Keratinocyte (primary cell): Measurements from ENCODE around the gene USP12. TPM values are rescaled to one million over a fixed set of nuclear protein-coding genes. Genes with fewer than 3 reads are reported as not detected.

ENCODE experiments used
- DNase-seq: peaks from one replicate; pipeline ENCODE4 v3.0.0-alpha.2; 2011; ENCODE audit warnings: low read depth, missing footprints, low spot score
- FAIRE-seq: peaks from 2 replicates; lab custom pipeline; 2011; peaks lifted over from hg19 to GRCh38; lab: Jason Lieb, UNC
- H2AFZ ChIP-seq: 2 replicates; pipeline ENCODE4 v1.6.0; 2012; ENCODE audit warnings: low read length, control low read depth, inconsistent platforms; ENCODE audit not compliant: control insufficient read depth
- H3K27ac ChIP-seq: 2 replicates; pipeline ENCODE4 v1.5.1; 2011; ENCODE audit warnings: low read length; ENCODE audit not compliant: control insufficient read depth, insufficient read depth
- H3K27me3 ChIP-seq: 3 replicates; pipeline ENCODE4 v1.6.0; 2011; ENCODE audit warnings: low read length; ENCODE audit not compliant: control insufficient read depth, insufficient read depth; ENCODE audit errors: extremely low read depth
- H3K36me3 ChIP-seq, 2 experiments: 2 replicates in 1 of 2; 3 replicates in 1 of 2; pipeline ENCODE4 v1.5.1; 2011; ENCODE audit warnings: low read length in 2 of 2, mild to moderate bottlenecking in 1 of 2; ENCODE audit not compliant: control insufficient read depth in 2 of 2, insufficient read depth in 2 of 2; ENCODE audit errors: extremely low read depth in 1 of 2
- H3K4me1 ChIP-seq: 3 replicates; pipeline ENCODE4 v1.5.1; 2011; ENCODE audit warnings: low read length; ENCODE audit not compliant: control insufficient read depth, insufficient read depth; ENCODE audit errors: extremely low read depth
- H3K4me2 ChIP-seq: 3 replicates; pipeline ENCODE4 v1.6.0; 2011; ENCODE audit warnings: low read depth, low read length; ENCODE audit not compliant: control insufficient read depth, insufficient read depth; ENCODE audit errors: extremely low read depth
- H3K4me3 ChIP-seq, 3 experiments: fragments of 200-600 bp in 1 of 3; sonication (generic) in 1 of 3; 2 replicates in 2 of 3; 3 replicates in 1 of 3; pipeline ENCODE4 v1.5.1; 2011 to 2016; ENCODE audit warnings: low read length in 3 of 3, mild to moderate bottlenecking in 3 of 3, control low read depth in 2 of 3, inconsistent platforms in 1 of 3, low read depth in 1 of 3, mixed read lengths in 1 of 3, mixed run types in 1 of 3, moderate library complexity in 1 of 3; ENCODE audit not compliant: control insufficient read depth in 2 of 3, insufficient read depth in 2 of 3; ENCODE audit errors: extremely low read depth in 1 of 3
- H3K79me2 ChIP-seq: 2 replicates; pipeline ENCODE4 v1.6.0; 2012; ENCODE audit warnings: low read length; ENCODE audit not compliant: control insufficient read depth, insufficient read depth
- H3K9ac ChIP-seq: 3 replicates; pipeline ENCODE4 v1.6.0; 2011; ENCODE audit warnings: low read length; ENCODE audit not compliant: control insufficient read depth, insufficient read depth; ENCODE audit errors: extremely low read depth
- H3K9me1 ChIP-seq: 3 replicates; pipeline ENCODE4 v1.6.0; 2011; ENCODE audit warnings: low read length; ENCODE audit not compliant: control insufficient read depth, insufficient read depth; ENCODE audit errors: extremely low read depth
- H3K9me3 ChIP-seq: 2 replicates; pipeline ENCODE4 v1.5.1; 2012; ENCODE audit warnings: low read depth, low read length; ENCODE audit not compliant: control insufficient read depth
- H4K20me1 ChIP-seq: 3 replicates; pipeline ENCODE4 v1.6.0; 2011; ENCODE audit warnings: low read length; ENCODE audit not compliant: control insufficient read depth, insufficient read depth; ENCODE audit errors: extremely low read depth
- CTCF ChIP-seq, 3 experiments: IDR thresholded peaks in 1 of 3; conservative IDR thresholded peaks in 1 of 3; optimal IDR thresholded peaks in 1 of 3; 2 replicates in 2 of 3; 3 replicates in 1 of 3; pipeline versions ENCODE3 to v1.5.1; 2011; ENCODE audit warnings: low read length in 3 of 3, mild to moderate bottlenecking in 3 of 3, moderate library complexity in 2 of 3, control low read depth in 1 of 3, inconsistent platforms in 1 of 3; ENCODE audit not compliant: insufficient read depth in 2 of 3; ENCODE audit errors: extremely low read depth in 1 of 3
- EZH2 ChIP-seq: IDR thresholded peaks from one replicate; pipeline ENCODE4 v1.6.1; 2012; ENCODE audit warnings: inconsistent platforms, mild to moderate bottlenecking, low read length, moderate library complexity
- dilution Hi-C: fragments of 300-500 bp; cut with MboI; formaldehyde crosslinking; loops from one replicate; pipeline ENCODE4 v1.7.0; 2020; ENCODE audit warnings: low sequenced_read_pairs; ENCODE audit not compliant: extremely low pct_ligation_motif_present
- polyA plus RNA-seq, 5 experiments: library from polyadenylated mRNA; depleted of rRNA in 3 of 5; stranded (reverse) in 3 of 5; stranded (forward) in 1 of 5; unstranded in 1 of 5; fragments of >200 nt; gene quantifications; 1 replicate in 1 of 5; 2 replicates in 3 of 5; 3 replicates in 1 of 5; pipeline versions ENCODE4 v1.2.1 to v1.2.3, GENCODE V29; 2011 to 2012; ENCODE audit warnings: missing spikeins in 2 of 5, low read depth in 1 of 5, low replicate concordance in 1 of 5

USP12 gene
- polyA plus RNA-seq, 1 donor (not counting 4 experiments of a cell fraction or from before 2014, with no cell fraction given), result 20.7 TPM

- no peak for TF ChIP-seq EZH2
- no peak for TF ChIP-seq CTCF (optimal IDR thresholded peaks at IDR 0.05 in 1 of 3, IDR thresholded peaks at IDR 0.05 in 1 of 3, conservative IDR thresholded peaks at IDR 0.05 in 1 of 3; ENCODE audit: extremely low read depth in 1 of 3, insufficient read depth in 2 of 3, low read length in 3 of 3)
- H3K4me3 ChIP-seq, result no peak overlapping the region
- no peak overlapping the region for H3K4me2 ChIP-seq
- H3K9me3 ChIP-seq, result no peaks in the 10 kb centered on the region
- H3K9ac ChIP-seq, result no peak overlapping the region
- no peaks in the 10 kb centered on the region for H3K27me3 ChIP-seq
- no peak for DNase-seq
- H3K36me3 ChIP-seq, result no peaks in the 10 kb centered on the region
- dilution Hi-C loops, result no loop called here
- no peak overlapping the region for H2AFZ ChIP-seq
- H3K27ac ChIP-seq, result no peak overlapping the region
- H3K79me2 ChIP-seq, result no peaks in the 10 kb centered on the region
- H4K20me1 ChIP-seq, result no peaks in the 10 kb centered on the region
- no peaks in the 10 kb centered on the region for H3K9me1 ChIP-seq
- H3K4me1 ChIP-seq, result peaks cover 19% of the 10 kb centered on the region
- no peak for FAIRE-seq
Measured at GRCh38 chr13:27041341-27041740, 130.3 kb downstream of the USP12 start.

- no peak overlapping the region for H3K4me3 ChIP-seq
- no peaks in the 10 kb centered on the region for H3K27me3 ChIP-seq
- no peak overlapping the region for H2AFZ ChIP-seq
- H3K9ac ChIP-seq, result no peak overlapping the region
- H4K20me1 ChIP-seq, result no peaks in the 10 kb centered on the region
- dilution Hi-C loops, result no loop called here
- H3K9me3 ChIP-seq, result no peaks in the 10 kb centered on the region
- FAIRE-seq, result no peak
- no peak overlapping the region for H3K4me2 ChIP-seq
- DNase-seq, result no peak
- no peaks in the 10 kb centered on the region for H3K9me1 ChIP-seq
- H3K4me1 ChIP-seq, result peaks cover 23% of the 10 kb centered on the region
- TF ChIP-seq EZH2 (no peak), CTCF (optimal IDR thresholded peaks at IDR 0.05 in 1 of 3, IDR thresholded peaks at IDR 0.05 in 1 of 3, conservative IDR thresholded peaks at IDR 0.05 in 1 of 3; ENCODE audit: extremely low read depth in 1 of 3, insufficient read depth in 2 of 3, low read length in 3 of 3) (no peak)
- no peak overlapping the region for H3K27ac ChIP-seq
- no peaks in the 10 kb centered on the region for H3K36me3 ChIP-seq
- H3K79me2 ChIP-seq, result no peaks in the 10 kb centered on the region
Measured at GRCh38 chr13:27040826-27041108, 130.8 kb downstream of the USP12 start.
